ENCODE results near the gene AHDC1. TPM values are rescaled to one million over a fixed set of nuclear protein-coding genes. Genes with fewer than 3 reads are reported as not detected.
A peak's percentile ranks its signal among the peaks of the same experiment; 100 is the strongest.

Gene AHDC1, protein sequence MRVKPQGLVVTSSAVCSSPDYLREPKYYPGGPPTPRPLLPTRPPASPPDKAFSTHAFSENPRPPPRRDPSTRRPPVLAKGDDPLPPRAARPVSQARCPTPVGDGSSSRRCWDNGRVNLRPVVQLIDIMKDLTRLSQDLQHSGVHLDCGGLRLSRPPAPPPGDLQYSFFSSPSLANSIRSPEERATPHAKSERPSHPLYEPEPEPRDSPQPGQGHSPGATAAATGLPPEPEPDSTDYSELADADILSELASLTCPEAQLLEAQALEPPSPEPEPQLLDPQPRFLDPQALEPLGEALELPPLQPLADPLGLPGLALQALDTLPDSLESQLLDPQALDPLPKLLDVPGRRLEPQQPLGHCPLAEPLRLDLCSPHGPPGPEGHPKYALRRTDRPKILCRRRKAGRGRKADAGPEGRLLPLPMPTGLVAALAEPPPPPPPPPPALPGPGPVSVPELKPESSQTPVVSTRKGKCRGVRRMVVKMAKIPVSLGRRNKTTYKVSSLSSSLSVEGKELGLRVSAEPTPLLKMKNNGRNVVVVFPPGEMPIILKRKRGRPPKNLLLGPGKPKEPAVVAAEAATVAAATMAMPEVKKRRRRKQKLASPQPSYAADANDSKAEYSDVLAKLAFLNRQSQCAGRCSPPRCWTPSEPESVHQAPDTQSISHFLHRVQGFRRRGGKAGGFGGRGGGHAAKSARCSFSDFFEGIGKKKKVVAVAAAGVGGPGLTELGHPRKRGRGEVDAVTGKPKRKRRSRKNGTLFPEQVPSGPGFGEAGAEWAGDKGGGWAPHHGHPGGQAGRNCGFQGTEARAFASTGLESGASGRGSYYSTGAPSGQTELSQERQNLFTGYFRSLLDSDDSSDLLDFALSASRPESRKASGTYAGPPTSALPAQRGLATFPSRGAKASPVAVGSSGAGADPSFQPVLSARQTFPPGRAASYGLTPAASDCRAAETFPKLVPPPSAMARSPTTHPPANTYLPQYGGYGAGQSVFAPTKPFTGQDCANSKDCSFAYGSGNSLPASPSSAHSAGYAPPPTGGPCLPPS (N-terminal part only)
- 118 and 124 TPM in 2 replicates for total RNA-seq
- long read RNA-seq, partial matches to known transcripts, result 0 of 3 reads
- long read RNA-seq, other reads (novel, unspliced or antisense), result 3 of 3 reads

DNA sequence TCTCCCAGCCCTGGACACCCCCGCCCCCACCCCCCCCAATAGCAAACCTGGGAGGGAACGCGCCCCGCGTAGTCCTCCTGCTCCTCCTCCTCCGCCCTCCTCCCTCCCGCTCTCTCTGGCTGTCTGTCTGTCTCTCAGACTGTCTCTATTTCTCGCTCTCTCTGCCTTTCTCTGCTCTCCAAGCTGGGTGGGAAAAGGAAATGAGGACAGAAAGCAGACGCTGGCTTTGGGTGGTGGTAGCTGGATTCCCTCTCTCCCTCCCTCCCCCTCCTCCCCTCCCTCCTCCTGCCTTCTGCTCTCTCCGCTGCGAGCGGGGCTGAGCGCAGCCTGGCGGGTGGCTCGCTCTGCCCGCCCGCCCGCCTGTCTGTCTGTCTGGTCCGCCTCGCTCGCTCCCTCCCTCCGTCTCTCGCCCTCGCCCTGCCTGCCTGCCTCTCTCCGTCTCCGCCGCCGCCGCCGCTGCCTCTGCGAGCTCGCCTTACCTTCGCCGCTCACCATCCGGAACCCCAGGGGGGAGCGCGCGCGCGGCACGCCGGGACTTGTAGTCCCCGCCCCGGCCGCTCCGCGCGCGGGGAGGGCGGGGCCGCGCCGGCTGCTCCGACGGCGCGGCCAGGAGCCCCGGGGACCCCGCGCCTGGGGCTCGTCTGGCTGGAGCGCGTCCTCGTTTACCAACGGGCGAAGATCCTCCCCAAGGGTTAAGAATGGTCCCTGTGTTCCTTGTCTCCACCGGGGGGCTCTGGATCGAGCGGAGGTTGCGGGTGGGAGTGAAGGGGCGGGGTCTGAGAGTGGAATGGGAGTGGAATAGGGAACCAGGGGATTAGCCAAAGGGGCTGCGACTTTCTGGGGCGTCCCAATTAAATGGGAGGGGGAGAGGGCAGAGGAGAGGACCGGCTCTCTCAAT is at the start of gene AHDC1:
AHDC1 (minus strand) TSS at position 464 of the 898 bp plus-strand sequence. CDS start 52,029 bp downstream, outside the sequence.
- peak; percentile 97 for DNase-seq (ENCODE audit: extremely low spot score, unreplicated experiment)
- no peaks in the 10 kb centered on the region for H3K9me3 Mint-ChIP-seq (ENCODE audit: unreplicated experiment)
- H3K27ac Mint-ChIP-seq (ENCODE audit: unreplicated experiment), result peak within 1 kb of the TSS; percentile 93
- peaks cover 10% of the 10 kb centered on the region for H3K4me1 Mint-ChIP-seq (ENCODE audit: unreplicated experiment)
- TF ChIP-seq, protein P1, sequence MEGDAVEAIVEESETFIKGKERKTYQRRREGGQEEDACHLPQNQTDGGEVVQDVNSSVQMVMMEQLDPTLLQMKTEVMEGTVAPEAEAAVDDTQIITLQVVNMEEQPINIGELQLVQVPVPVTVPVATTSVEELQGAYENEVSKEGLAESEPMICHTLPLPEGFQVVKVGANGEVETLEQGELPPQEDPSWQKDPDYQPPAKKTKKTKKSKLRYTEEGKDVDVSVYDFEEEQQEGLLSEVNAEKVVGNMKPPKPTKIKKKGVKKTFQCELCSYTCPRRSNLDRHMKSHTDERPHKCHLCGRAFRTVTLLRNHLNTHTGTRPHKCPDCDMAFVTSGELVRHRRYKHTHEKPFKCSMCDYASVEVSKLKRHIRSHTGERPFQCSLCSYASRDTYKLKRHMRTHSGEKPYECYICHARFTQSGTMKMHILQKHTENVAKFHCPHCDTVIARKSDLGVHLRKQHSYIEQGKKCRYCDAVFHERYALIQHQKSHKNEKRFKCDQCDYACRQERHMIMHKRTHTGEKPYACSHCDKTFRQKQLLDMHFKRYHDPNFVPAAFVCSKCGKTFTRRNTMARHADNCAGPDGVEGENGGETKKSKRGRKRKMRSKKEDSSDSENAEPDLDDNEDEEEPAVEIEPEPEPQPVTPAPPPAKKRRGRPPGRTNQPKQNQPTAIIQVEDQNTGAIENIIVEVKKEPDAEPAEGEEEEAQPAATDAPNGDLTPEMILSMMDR (IDR thresholded peaks at IDR 0.05), result no peak
- H3K4me3 Mint-ChIP-seq (ENCODE audit: unreplicated experiment), result peak within 1 kb of the TSS; percentile 96
- no peaks in the 10 kb centered on the region for H3K27me3 Mint-ChIP-seq (ENCODE audit: unreplicated experiment)
- H3K36me3 Mint-ChIP-seq (ENCODE audit: unreplicated experiment), result no peaks in the 10 kb centered on the region

DNA sequence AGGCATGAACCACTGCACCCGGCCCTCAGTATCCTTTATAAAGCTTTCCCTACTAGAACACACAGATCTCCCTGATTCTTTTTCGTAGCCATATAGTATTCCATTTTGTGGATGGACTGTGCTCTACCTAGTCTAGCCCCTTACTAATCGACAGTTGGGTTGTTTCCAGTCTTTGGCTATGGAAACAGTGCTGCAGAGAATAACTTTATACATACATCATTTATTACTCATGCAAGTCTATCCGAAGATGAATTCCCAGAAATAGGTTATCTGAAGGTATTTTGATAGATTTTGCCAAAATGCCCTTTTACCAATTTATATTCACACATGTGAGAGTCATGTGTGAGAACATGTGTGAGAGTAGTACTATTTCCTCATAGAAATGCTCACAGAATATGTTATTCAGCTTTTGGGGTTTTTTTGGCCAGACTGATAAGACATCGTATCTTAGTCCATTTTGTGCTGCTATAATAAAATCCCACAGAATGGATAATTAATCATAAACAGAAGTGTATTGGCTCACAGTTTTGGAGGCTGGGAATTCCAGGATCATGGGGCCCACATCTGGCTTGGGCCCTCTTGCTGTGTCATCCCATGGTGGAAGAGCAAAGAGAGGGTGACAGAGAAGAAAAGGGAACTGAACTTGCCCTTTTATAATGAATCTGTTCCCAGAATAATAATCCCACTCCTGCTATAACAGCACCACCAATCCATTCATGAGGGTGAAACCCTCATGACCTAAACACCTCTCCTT is 48.3 kb upstream of the AHDC1 start:
- H3K36me3 Mint-ChIP-seq (ENCODE audit: unreplicated experiment), result no peaks in the 10 kb centered on the region
- H3K4me1 Mint-ChIP-seq (ENCODE audit: unreplicated experiment), result peaks cover 22% of the 10 kb centered on the region
- H3K27ac Mint-ChIP-seq (ENCODE audit: unreplicated experiment), result no peak overlapping the region
- TF ChIP-seq, protein P1 (IDR thresholded peaks at IDR 0.05), result no peak
- H3K27me3 Mint-ChIP-seq (ENCODE audit: unreplicated experiment), result no peaks in the 10 kb centered on the region
- no peaks in the 10 kb centered on the region for H3K9me3 Mint-ChIP-seq (ENCODE audit: unreplicated experiment)
- H3K4me3 Mint-ChIP-seq (ENCODE audit: unreplicated experiment), result no peak overlapping the region
- no peak for DNase-seq (ENCODE audit: extremely low spot score, unreplicated experiment)

DNA sequence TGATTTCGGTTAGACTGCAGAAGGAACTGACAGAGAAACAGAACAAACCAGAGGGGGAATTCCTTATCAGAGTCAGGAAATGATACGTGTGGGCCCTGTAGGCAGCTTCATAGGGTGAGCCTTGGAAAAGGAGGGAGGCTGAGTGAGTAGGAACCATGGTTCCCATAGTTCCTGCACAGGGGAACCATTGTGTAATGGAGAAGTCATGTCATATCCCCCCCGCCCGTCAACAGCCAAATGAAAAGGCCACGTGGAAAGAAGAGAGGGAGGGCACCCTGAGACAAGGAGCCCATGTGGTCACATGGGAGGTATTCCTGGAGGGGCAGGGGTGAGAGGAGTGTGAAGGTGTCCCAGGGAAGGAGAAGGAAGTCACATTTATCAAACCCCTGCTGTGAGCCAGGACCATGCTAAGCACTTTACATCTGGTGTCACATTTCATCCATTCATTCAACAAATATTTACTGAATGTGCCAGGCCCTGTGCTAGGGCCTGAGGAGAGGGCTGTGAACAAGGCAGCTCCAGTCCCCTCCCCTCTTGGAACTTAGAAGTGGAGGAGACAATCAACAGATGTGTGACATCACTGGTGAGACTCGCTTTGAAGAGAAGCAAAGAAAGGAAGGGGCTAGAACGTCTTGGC is 46.7 kb upstream of the AHDC1 start:
- Mint-ChIP-seq H3K4me1 (ENCODE audit: unreplicated experiment) (peaks cover 19% of the 10 kb centered on the region), H3K27ac (ENCODE audit: unreplicated experiment) (no peak overlapping the region), H3K36me3 (ENCODE audit: unreplicated experiment) (no peaks in the 10 kb centered on the region), H3K4me3 (ENCODE audit: unreplicated experiment) (no peak overlapping the region), H3K9me3 (ENCODE audit: unreplicated experiment) (no peaks in the 10 kb centered on the region), H3K27me3 (ENCODE audit: unreplicated experiment) (no peaks in the 10 kb centered on the region)
- TF ChIP-seq, protein P1 (IDR thresholded peaks at IDR 0.05), result no peak
- no peak for DNase-seq (ENCODE audit: extremely low spot score, unreplicated experiment)

DNA sequence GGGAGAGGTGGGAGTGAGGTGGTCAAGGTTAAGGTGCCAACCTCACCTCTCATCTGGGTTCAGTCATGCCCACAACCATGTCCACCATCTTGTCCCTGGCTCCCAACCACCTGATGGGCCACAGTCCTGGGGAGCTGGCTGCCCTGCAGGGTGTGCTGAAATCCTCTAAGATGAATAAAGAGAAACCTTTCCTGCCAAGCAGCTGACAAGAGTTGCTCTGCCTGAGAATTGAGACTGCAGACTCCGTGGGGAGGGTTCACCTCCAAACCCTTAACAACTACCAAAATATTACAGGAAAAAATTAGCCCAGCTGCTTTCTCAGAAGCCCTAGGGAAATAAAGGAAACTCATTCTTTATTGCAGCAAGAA is 46.2 kb upstream of the AHDC1 start:
- TF ChIP-seq, protein P1 (IDR thresholded peaks at IDR 0.05), result no peak
- Mint-ChIP-seq H3K27ac (ENCODE audit: unreplicated experiment) (no peak overlapping the region), H3K4me3 (ENCODE audit: unreplicated experiment) (no peak overlapping the region), H3K36me3 (ENCODE audit: unreplicated experiment) (no peaks in the 10 kb centered on the region), H3K9me3 (ENCODE audit: unreplicated experiment) (no peaks in the 10 kb centered on the region), H3K4me1 (ENCODE audit: unreplicated experiment) (peaks cover 14% of the 10 kb centered on the region), H3K27me3 (ENCODE audit: unreplicated experiment) (no peaks in the 10 kb centered on the region)
- DNase-seq (ENCODE audit: extremely low spot score, unreplicated experiment), result no peak
